HG03060 (cell line): ENCODE results near the gene CCDC28B.

ENCODE experiments used
- ATAC-seq: cut with Tn5 transposase; IDR thresholded peaks from one replicate; pipeline ENCODE4 v1.9.1; 2021; ENCODE audit warnings: low read depth, moderate number of reproducible peaks; ENCODE audit not compliant: unreplicated experiment

The CCDC28B gene

GRCh38 chr1:32220746-32221580, 20.6 kb downstream of the CCDC28B start:
- ATAC-seq, result no peak

GRCh38 chr1:32221581-32221979, 21.2 kb downstream of the CCDC28B start:
- no peak for ATAC-seq

GRCh38 chr1:32221980-32222755, 21.8 kb downstream of the CCDC28B start, which contains the start of the genes EIF3I and TMEM234:
Gene EIF3I, plus strand, starts transcription at chr1:32222407. Its CDS starts 35 bp downstream, at chr1:32222442.
Gene TMEM234, minus strand, starts transcription at chr1:32222353. Its CDS starts 31 bp downstream, at chr1:32222322.
- no peak for ATAC-seq

GRCh38 chr1:32223683-32224082, 23.3 kb downstream of the CCDC28B start:
- ATAC-seq, result no peak

GRCh38 chr1:32224285-32224684, 23.9 kb downstream of the CCDC28B start:
- ATAC-seq, result no peak

- no peak for ATAC-seq
These were observed 28.4 kb downstream of the CCDC28B start for GRCh38 chr1:32228771-32229170.

GRCh38 chr1:32231843-32232432, 31.5 kb downstream of the CCDC28B start:
- no peak for ATAC-seq

- ATAC-seq, result no peak
These were observed 32.3 kb downstream of the CCDC28B start for GRCh38 chr1:32232558-32233304.

- no peak for ATAC-seq
These were observed 34.4 kb downstream of the CCDC28B start for GRCh38 chr1:32234792-32235191.

GRCh38 chr1:32239337-32239736, 38.9 kb downstream of the CCDC28B start:
- no peak for ATAC-seq

- no peak for ATAC-seq
These were observed 39.4 kb downstream of the CCDC28B start for GRCh38 chr1:32239790-32240139.

GRCh38 chr1:32240140-32240951, 40.0 kb downstream of the CCDC28B start:
- no peak for ATAC-seq

- no peak for ATAC-seq
These were observed 40.8 kb downstream of the CCDC28B start for GRCh38 chr1:32241001-32241763.

GRCh38 chr1:32242341-32242851, 42.0 kb downstream of the CCDC28B start:
- no peak for ATAC-seq

- ATAC-seq, result no peak
These were observed 46.5 kb downstream of the CCDC28B start, which contains the start of gene FAM167B for GRCh38 chr1:32246888-32247273. Gene FAM167B, plus strand, starts transcription at chr1:32247222. Its CDS starts 200 bp downstream, at chr1:32247422.

GRCh38 chr1:32247452-32247851, 47.1 kb downstream of the CCDC28B start:
- no peak for ATAC-seq

- ATAC-seq, result no peak
These were observed 47.8 kb downstream of the CCDC28B start for GRCh38 chr1:32247983-32248889.
